ENCODE data around the gene PITPNC1. TPM values are rescaled to one million over a fixed set of nuclear protein-coding genes. Genes with fewer than 3 reads are reported as not detected.

PITPNC1 gene
- total and polyA plus RNA-seq, 2 of the 13 experiments (the other 11 are each of a cell fraction or from before 2014, with no cell fraction given), result 4.1 to 5.7 TPM

- H3K36me3 ChIP-seq (replicated peaks in 1 of 2; ENCODE audit: control insufficient read depth in 1 of 2, insufficient read depth in 2 of 2, low read length in 2 of 2), result no peaks in the 10 kb centered on the region
- no peak overlapping the region for H2AFZ ChIP-seq (ENCODE audit: low read length)
- no peak overlapping the region for H3K4me3 ChIP-seq (replicated peaks in 1 of 3; ENCODE audit: insufficient read depth in 1 of 3, low read depth in 2 of 3, low read length in 3 of 3)
- H4K20me1 ChIP-seq (ENCODE audit: insufficient read depth, low read length), result no peaks in the 10 kb centered on the region
- intact Hi-C loops (cut with micrococcal nuclease; ENCODE audit: unreplicated experiment), result no loop called here
- DNase-seq (ENCODE audit: low spot score) (no peak), FAIRE-seq (peak; percentile 23), ATAC-seq (peak; percentile 61)
- no TSS peak for BruUV-seq (replicated peaks)
- 21% methylated on average over 4 of the region's 4 CpGs for WGBS (ENCODE audit: low lambda C conversion rate)
- no peaks in the 10 kb centered on the region for H3K9me3 ChIP-seq (ENCODE audit: low read length)
- peaks cover 18% of the 10 kb centered on the region; the same call in 1 of the 2 replicates for H3K4me1 ChIP-seq (ENCODE audit: insufficient read depth, low read length)
- H3K27ac ChIP-seq (ENCODE audit: extremely low read length, insufficient read depth, low read length), result no peak overlapping the region
- H3K79me2 ChIP-seq (ENCODE audit: insufficient read depth, low read length), result no peaks in the 10 kb centered on the region
- TF ChIP-seq RARA (CRISPR knock-in tag; IDR thresholded peaks at IDR 0.05), result peak; percentile 44
- no peak for TF ChIP-seq ZNF775 (CRISPR knock-in tag; IDR thresholded peaks at IDR 0.05; ENCODE audit: borderline replicate concordance)
- CTCF ChIA-PET (ENCODE audit: low intra/inter-chr PET ratio, low total read pairs), result no interaction called here
- no peak overlapping the region for H3K4me2 ChIP-seq (ENCODE audit: low read depth, low read length)
- no peak overlapping the region for H3K9ac ChIP-seq (ENCODE audit: insufficient read depth, low read depth, low read length)
- POLR2A ChIA-PET, result no interaction called here
- no peaks in the 10 kb centered on the region for H3K27me3 ChIP-seq (ENCODE audit: control insufficient read depth in 1 of 2, insufficient read depth in 2 of 2, low read length in 2 of 2)
- in situ Hi-C loops (cut with HindIII; ENCODE audit: extremely low pct_ligation_motif_present, low pct_unique_long_range_greater_than_20kb), result no loop called here
Measured at GRCh38 chr17:67617304-67617899, 240.3 kb downstream of the PITPNC1 start.

- no peak for ATAC-seq
- BruUV-seq (replicated peaks), result no TSS peak
- Histone ChIP-seq H3K36me3 (replicated peaks in 1 of 2; ENCODE audit: control insufficient read depth in 1 of 2, insufficient read depth in 2 of 2, low read length in 2 of 2) (no peaks in the 10 kb centered on the region), H3K4me1 (ENCODE audit: insufficient read depth, low read length) (peaks cover 18% of the 10 kb centered on the region; the same call in 1 of the 2 replicates), H3K79me2 (ENCODE audit: insufficient read depth, low read length) (no peaks in the 10 kb centered on the region), H3K9ac (ENCODE audit: insufficient read depth, low read depth, low read length) (no peak overlapping the region), H4K20me1 (ENCODE audit: insufficient read depth, low read length) (no peaks in the 10 kb centered on the region), H3K27me3 (ENCODE audit: control insufficient read depth in 1 of 2, insufficient read depth in 2 of 2, low read length in 2 of 2) (no peaks in the 10 kb centered on the region), H2AFZ (ENCODE audit: low read length) (no peak overlapping the region), H3K9me3 (ENCODE audit: low read length) (no peaks in the 10 kb centered on the region), H3K4me2 (ENCODE audit: low read depth, low read length) (no peak overlapping the region), H3K4me3 (replicated peaks in 1 of 3; ENCODE audit: insufficient read depth in 1 of 3, low read depth in 2 of 3, low read length in 3 of 3) (no peak overlapping the region), H3K27ac (ENCODE audit: extremely low read length, insufficient read depth, low read length) (no peak overlapping the region)
- intact Hi-C loops (cut with micrococcal nuclease; ENCODE audit: unreplicated experiment) (no loop called here), in situ Hi-C loops (cut with HindIII; ENCODE audit: extremely low pct_ligation_motif_present, low pct_unique_long_range_greater_than_20kb) (no loop called here)
- TF ChIP-seq ZBTB25 (CRISPR knock-in tag; IDR thresholded peaks at IDR 0.05) (no peak), MEIS1 (CRISPR knock-in tag; IDR thresholded peaks at IDR 0.05; ENCODE audit: borderline replicate concordance) (no peak), PBX3 (CRISPR knock-in tag; IDR thresholded peaks at IDR 0.05; ENCODE audit: borderline replicate concordance) (no peak), GATA4 (IDR thresholded peaks at IDR 0.05; ENCODE audit: borderline replicate concordance, low read depth) (no peak), ZNF782 (CRISPR knock-in tag; IDR thresholded peaks at IDR 0.05; ENCODE audit: borderline replicate concordance) (no peak), PAF1 (CRISPR knock-in tag; IDR thresholded peaks at IDR 0.05) (no peak), SRF (IDR thresholded peaks at IDR 0.05; ENCODE audit: low read depth, low read length) (no peak), RBM39 (IDR thresholded peaks at IDR 0.05; ENCODE audit: low read depth, low read length, poor library complexity, severe bottlenecking) (no peak), NFIB (CRISPR knock-in tag; IDR thresholded peaks at IDR 0.05; ENCODE audit: borderline replicate concordance) (no peak), FOXA3 (CRISPR knock-in tag; IDR thresholded peaks at IDR 0.05) (no peak)
- POLR2A ChIA-PET, result no interaction called here
- WGBS (ENCODE audit: low lambda C conversion rate), result 76% methylated on average over 9 of the region's 9 CpGs
- DNase-seq (ENCODE audit: low spot score), result no peak
- no peak for FAIRE-seq
- CTCF ChIA-PET (ENCODE audit: low intra/inter-chr PET ratio, low total read pairs), result no interaction called here
Measured at GRCh38 chr17:67619555-67619954, 242.5 kb downstream of the PITPNC1 start.
